OCI-LY3 (cell line): ENCODE data around the gene PCF11.

ENCODE experiments used
- CTCF ChIP-seq: fragments of 200-600, 300-600 bp; sonication (generic); IDR thresholded peaks from 2 replicates; pipeline ENCODE4 v1.5.1; 2014; ENCODE audit warnings: antibody characterized with exemption, low read length, low read depth
- EZH2phosphoT487 ChIP-seq: fragments of 200-600 bp; shearing (Covaris generic); IDR thresholded peaks from 2 replicates; pipeline ENCODE4 v1.6.1; 2018; ENCODE audit warnings: antibody characterized with exemption, mixed run types, low read depth

- TF ChIP-seq CTCF (no peak), EZH2phosphoT487 (no peak)
Observed at GRCh38 chr11:83124636-83125424, 32.1 kb upstream of the PCF11 start.
